Measurements from ENCODE around the gene EEF1AKMT3. TPM values are rescaled to one million over a fixed set of nuclear protein-coding genes. Genes with fewer than 3 reads are reported as not detected.
A peak's percentile ranks its signal among the peaks of the same experiment; 100 is the strongest.

The EEF1AKMT3 gene
- total RNA-seq, 1 donor = 6.9 TPM

DNA sequence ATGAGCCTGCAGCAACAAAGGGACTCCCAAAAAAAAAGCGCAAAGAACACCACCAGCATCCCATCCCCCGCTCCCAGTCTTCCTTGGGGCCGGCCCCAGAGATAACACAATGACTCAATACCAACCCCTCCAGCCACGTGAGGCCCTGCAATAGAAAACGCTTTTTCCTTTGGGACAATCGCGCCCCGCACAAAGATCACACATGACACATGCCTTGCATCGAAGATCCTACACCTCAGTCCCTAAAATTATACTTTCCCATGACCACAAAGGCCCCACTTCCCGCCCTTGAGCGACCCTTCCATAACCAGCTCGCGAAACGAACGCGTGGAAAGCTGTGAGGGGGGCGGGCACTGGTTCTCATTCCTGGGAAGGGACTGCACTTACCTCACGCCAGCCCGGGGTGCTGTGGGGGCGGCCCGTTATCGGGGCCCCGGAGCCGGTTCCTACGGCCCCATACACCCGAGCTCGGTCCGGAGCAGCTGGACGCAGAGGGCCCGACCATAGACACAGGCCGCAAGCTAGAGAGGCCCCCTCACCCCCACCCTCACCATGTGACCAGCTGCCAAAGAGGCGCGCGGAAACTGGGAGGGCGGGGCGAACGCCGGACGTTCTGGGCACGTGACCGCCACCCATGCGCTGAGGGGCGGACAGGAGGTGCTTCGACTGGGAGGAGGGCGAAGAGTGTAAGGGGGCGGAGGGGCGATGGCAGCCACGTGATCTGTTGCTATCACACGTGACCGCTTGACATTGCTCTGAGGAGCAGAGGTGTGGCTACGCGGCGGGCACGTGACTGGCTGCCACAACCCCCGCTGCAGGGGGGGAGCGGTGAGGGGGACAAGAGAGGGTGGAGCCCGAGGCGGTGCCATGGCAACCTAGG, 20.4 kb upstream of the EEF1AKMT3 start, which contains the start of gene CDK4:
Gene CDK4 (minus strand): TSS at position 523 of the 880 bp plus-strand sequence. CDS start 593 bp downstream, outside the sequence.
- peak within 1 kb of the TSS; percentile 73 for H3K4me3 ChIP-seq (ENCODE audit: low read depth, low read length)
- DNase-seq (ENCODE audit: low read depth) = peak; percentile 100
- TF ChIP-seq, protein P1, sequence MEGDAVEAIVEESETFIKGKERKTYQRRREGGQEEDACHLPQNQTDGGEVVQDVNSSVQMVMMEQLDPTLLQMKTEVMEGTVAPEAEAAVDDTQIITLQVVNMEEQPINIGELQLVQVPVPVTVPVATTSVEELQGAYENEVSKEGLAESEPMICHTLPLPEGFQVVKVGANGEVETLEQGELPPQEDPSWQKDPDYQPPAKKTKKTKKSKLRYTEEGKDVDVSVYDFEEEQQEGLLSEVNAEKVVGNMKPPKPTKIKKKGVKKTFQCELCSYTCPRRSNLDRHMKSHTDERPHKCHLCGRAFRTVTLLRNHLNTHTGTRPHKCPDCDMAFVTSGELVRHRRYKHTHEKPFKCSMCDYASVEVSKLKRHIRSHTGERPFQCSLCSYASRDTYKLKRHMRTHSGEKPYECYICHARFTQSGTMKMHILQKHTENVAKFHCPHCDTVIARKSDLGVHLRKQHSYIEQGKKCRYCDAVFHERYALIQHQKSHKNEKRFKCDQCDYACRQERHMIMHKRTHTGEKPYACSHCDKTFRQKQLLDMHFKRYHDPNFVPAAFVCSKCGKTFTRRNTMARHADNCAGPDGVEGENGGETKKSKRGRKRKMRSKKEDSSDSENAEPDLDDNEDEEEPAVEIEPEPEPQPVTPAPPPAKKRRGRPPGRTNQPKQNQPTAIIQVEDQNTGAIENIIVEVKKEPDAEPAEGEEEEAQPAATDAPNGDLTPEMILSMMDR (IDR thresholded peaks at IDR 0.05; ENCODE audit: insufficient read depth, low read depth, low read length) = no peak

DNA sequence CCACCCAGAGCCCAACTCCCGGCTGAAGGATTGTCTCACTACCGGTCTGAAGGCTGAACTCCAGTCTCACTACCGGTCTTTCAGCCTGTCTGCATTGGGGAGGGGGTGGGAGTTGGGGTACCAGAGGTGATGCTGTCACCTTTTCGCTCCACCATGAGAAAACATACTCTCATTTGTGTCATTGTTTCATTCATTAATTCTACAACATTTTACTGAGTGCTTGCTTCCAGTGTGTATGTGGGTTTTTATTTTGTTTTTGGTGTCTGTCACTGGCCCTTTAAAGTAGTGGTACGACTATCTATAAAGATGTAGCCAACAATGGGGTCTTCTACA, 19.8 kb upstream of the EEF1AKMT3 start:
- peak overlapping the region; percentile 39 for H3K4me3 ChIP-seq (ENCODE audit: low read depth, low read length)
- no peak for DNase-seq (ENCODE audit: low read depth)
- TF ChIP-seq, protein P1 (IDR thresholded peaks at IDR 0.05; ENCODE audit: insufficient read depth, low read depth, low read length) = no peak

DNA sequence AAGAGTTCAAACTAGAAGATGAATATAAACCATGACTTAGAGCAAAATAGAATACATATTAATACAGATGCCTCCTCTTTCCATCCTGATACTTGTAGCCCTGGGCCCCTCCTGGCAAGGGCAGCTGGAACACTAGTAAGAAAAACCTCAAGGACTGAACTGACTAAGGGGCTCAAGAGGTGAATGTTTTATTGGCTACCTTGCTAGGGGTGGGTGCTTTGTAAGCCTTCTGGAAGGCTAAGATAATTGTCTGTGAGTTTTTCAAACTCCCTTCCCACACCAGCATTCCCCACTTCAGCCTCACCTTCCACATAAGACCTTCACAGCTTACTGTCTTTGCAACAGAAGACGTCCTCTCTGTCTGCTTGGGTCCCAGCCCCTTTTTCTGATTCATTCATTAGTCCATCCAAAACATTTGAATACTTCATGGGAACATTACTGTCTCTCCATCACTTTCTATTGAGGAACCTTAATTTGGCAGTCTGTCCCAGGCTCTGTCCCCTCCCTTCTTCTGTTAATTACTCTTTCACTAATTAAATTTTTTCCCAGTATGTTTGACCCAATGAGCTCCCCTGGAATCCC, 18.6 kb upstream of the EEF1AKMT3 start:
- H3K4me3 ChIP-seq (ENCODE audit: low read depth, low read length) = no peak overlapping the region
- TF ChIP-seq, protein P1 (IDR thresholded peaks at IDR 0.05; ENCODE audit: insufficient read depth, low read depth, low read length) = no peak
- DNase-seq (ENCODE audit: low read depth) = no peak

DNA sequence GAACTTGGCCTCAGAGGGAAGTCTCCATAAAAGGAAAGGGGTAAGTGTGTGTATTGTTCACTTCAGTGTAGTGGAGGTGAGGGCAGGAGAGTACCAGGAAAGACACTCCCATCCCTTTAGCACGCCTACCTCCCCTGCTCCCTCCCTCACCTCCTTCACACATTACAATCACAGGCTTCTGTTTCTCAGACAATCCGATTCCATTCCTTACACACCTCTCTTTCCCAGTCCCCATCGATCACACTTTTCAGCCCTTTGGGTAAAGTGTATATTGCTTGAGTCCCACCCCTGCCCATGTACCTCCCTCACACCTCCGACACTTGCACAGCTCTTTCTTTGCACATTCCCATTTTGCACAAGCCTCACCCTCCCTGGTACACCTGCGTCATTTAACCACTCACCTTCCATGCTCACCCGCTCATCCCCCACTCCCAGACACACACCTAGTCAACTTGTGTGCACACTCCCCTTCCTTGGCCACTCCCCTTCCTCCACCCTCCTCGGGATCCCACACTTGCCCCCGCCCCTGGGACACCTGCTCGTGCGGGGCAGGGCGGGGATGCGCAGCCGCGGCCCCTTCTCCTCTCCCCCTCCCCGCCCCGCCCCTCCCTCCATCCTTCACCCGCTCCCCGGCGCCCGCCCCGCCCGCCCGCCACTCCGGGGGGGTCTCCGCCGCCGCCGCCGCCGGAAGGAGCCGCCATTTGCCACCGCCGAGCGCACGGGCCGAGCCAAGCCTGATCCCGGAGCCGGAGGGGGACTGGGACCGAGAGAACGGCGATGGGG, 17.8 kb upstream of the EEF1AKMT3 start, which contains the start of gene MARCHF9:
Gene MARCHF9 (plus strand): TSS at position 693 of the 783 bp plus-strand sequence. CDS start 426 bp downstream, outside the sequence.
- DNase-seq (ENCODE audit: low read depth) = no peak
- peak within 1 kb of the TSS; percentile 59 for H3K4me3 ChIP-seq (ENCODE audit: low read depth, low read length)
- TF ChIP-seq, protein P1 (IDR thresholded peaks at IDR 0.05; ENCODE audit: insufficient read depth, low read depth, low read length) = no peak

DNA sequence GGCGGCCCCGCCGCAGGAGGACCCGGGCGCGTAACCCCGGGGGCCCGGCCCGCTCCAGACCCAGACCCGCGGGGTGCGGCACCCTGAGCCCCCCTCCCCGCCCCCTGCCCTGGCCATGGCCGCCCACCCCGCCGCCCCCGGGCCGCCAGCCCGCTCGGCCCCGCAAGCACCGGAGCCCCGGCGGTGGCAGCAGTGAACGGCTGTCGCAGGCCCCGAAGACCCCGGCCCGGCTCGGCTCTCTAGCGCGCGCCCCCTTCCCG, 17.3 kb upstream of the EEF1AKMT3 start:
- peak overlapping the region; percentile 59 for H3K4me3 ChIP-seq (ENCODE audit: low read depth, low read length)
- no peak for DNase-seq (ENCODE audit: low read depth)
- TF ChIP-seq, protein P1 (IDR thresholded peaks at IDR 0.05; ENCODE audit: insufficient read depth, low read depth, low read length) = no peak

DNA sequence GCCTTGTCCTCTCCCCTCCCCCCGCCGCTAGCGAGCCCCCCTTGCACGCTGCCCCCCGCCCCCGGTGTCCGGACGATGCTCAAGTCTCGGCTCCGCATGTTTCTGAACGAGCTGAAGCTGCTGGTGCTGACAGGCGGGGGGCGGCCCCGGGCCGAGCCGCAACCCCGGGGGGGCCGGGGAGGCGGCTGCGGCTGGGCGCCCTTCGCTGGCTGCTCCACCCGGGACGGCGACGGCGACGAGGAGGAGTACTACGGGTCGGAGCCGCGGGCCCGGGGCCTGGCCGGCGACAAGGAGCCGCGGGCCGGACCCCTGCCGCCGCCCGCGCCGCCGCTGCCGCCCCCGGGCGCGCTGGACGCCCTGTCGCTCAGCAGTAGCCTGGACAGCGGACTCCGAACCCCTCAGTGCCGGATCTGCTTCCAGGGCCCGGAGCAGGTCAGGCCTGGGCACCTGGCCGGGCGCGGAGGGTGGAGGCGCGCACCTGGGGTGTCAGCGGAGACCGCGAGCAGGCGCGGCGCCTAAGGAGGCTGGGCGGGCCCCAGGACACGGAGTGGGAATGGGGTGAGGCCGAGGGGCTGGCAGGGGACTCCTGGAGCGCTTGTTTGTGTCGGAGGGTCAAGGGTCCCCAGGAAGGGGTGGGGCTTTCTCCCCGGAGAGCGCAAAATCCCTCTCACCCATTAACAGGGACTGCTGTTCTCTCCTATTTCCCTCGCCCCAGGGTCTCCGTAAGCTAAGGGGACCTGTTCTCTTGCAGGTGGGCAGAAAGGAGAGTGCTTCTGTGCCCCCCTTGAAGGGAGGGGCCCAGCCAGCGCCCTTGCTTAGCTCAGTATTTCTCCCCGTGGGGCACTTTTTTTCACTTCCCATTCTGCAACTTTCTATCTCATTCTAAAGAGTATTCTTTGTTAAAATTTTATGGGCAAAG, 16.7 kb upstream of the EEF1AKMT3 start:
- DNase-seq (ENCODE audit: low read depth) = no peak
- TF ChIP-seq, protein P1 (IDR thresholded peaks at IDR 0.05; ENCODE audit: insufficient read depth, low read depth, low read length) = no peak

More for the DNA sequence above, 16.7 kb upstream of the EEF1AKMT3 start:
- peak overlapping the region; percentile 59 for H3K4me3 ChIP-seq (ENCODE audit: low read depth, low read length)
